IPS-20b (cell line): ENCODE data around the gene KCNMA1.

Experiments
- H3K27ac ChIP-seq: one replicate; pipeline ENCODE4 v1.5.1; 2013; ENCODE audit warnings: low read length
- H3K27me3 ChIP-seq: 2 replicates; pipeline ENCODE4 v1.6.1; 2013; ENCODE audit warnings: mild to moderate bottlenecking, low read length, inconsistent platforms; ENCODE audit not compliant: insufficient read depth
- H3K36me3 ChIP-seq: 2 replicates; pipeline ENCODE4 v1.6.1; 2013; ENCODE audit warnings: low read depth, mild to moderate bottlenecking, inconsistent platforms, low read length, moderate library complexity; ENCODE audit not compliant: insufficient read depth
- H3K4me1 ChIP-seq: 2 replicates; pipeline ENCODE4 v1.6.1; 2013; ENCODE audit warnings: mild to moderate bottlenecking, control low read depth, inconsistent platforms, low read length, moderate library complexity; ENCODE audit not compliant: insufficient read depth
- H3K4me3 ChIP-seq: 2 replicates; pipeline ENCODE4 v1.5.1; 2013; ENCODE audit warnings: mild to moderate bottlenecking, low read length, inconsistent platforms
- H3K9ac ChIP-seq: 2 replicates; pipeline ENCODE4 v1.6.1; 2013; ENCODE audit warnings: low read depth, mild to moderate bottlenecking, inconsistent platforms, low read length, moderate library complexity
- H3K9me3 ChIP-seq: 2 replicates; pipeline ENCODE4 v1.6.1; 2013; ENCODE audit warnings: mild to moderate bottlenecking, low read depth, low read length, inconsistent platforms; ENCODE audit not compliant: insufficient read depth

KCNMA1 gene

DNA sequence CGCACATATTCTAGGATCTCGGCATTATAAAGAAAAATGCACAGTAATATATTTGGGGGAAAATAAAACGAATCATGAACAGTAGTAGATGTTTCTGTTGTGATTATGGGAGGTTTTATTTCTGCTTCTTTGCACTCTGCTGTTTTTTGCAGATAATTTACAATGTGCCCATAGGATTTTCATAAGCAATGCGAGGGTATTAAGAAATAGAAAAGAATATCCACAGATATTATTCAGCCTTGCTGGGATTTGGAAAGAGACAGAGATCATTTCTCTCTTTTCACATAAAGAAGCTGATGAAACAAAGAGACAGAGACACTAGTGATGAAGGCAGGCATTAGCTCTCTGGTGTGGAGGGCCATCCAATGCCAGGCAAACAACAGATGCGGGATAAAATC, 158.6 kb downstream of the KCNMA1 start:
- H3K9ac ChIP-seq = no peak overlapping the region
- no peak overlapping the region for H3K27ac ChIP-seq
- H3K4me1 ChIP-seq = no peaks in the 10 kb centered on the region
- H3K36me3 ChIP-seq = no peaks in the 10 kb centered on the region
- no peaks in the 10 kb centered on the region for H3K9me3 ChIP-seq
- no peaks in the 10 kb centered on the region; the same call in 1 of the 2 replicates for H3K27me3 ChIP-seq
- no peak overlapping the region for H3K4me3 ChIP-seq

DNA sequence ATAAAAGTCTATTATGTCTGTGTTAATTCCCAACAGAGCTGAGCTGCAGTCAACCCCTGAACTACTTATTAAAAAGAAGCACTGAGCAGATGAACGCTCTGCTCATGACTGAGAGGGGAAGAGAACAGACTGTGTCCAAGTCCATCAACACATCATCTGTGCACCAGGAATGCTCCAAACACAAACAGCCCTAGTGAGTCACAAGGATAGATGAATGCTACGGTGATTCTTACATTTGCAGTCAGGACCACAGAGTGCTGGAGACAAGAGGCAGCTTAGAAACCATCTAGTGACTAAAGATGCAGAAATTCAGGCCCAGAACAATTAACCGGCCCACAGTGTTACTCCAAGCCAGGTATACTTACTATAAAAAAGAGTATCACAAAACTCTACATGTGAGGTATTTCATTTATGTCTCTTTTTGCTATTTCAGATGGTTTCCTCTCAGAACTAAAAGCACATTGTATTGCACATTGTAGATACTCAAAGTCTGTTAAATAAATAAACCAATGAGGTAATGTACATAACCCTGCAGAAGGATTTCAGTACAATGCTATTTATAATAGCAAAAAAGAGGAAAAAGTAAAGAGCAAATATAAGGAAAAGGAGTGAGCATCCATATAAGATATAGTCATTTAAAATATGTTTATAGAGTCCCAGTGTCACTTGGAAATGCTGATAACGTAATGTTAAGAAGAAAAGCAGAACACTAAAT, 159.2 kb downstream of the KCNMA1 start:
- Histone ChIP-seq H3K9ac (no peak overlapping the region), H3K27me3 (no peaks in the 10 kb centered on the region; the same call in 1 of the 2 replicates), H3K4me1 (no peaks in the 10 kb centered on the region), H3K4me3 (no peak overlapping the region), H3K27ac (no peak overlapping the region), H3K36me3 (no peaks in the 10 kb centered on the region), H3K9me3 (no peaks in the 10 kb centered on the region)

- no peaks in the 10 kb centered on the region for H3K9me3 ChIP-seq
- H3K4me1 ChIP-seq = no peaks in the 10 kb centered on the region
- H3K36me3 ChIP-seq = no peaks in the 10 kb centered on the region
- no peaks in the 10 kb centered on the region; the same call in 1 of the 2 replicates for H3K27me3 ChIP-seq
- no peak overlapping the region for H3K27ac ChIP-seq
- H3K4me3 ChIP-seq = no peak overlapping the region
- H3K9ac ChIP-seq = no peak overlapping the region
Measured at GRCh38 chr10:77475522-77475921, 162.1 kb downstream of the KCNMA1 start.

DNA sequence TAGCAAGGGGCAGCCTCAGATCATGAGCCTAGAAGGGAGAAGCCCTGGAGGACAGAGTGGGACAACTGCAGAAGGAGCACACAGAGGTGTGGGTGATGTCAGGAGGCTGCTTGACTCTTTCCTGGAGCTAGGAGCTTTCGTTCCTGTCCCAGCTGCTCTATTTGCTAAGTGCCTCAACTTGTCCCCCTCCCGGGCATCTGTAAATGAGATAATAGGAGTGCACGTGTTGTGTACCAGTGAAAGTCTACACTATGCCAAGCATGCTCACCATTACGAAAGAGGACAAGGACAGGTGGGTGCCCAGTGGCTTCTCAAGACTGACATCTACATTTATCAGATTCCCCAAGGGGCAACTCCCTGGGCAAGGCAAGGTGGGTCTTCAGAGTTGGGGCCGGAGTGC, 162.7 kb downstream of the KCNMA1 start:
- Histone ChIP-seq H3K9ac (no peak overlapping the region), H3K27ac (no peak overlapping the region), H3K9me3 (no peaks in the 10 kb centered on the region), H3K4me3 (no peak overlapping the region), H3K36me3 (no peaks in the 10 kb centered on the region), H3K4me1 (no peaks in the 10 kb centered on the region), H3K27me3 (no peaks in the 10 kb centered on the region; the same call in 1 of the 2 replicates)

- H3K27me3 ChIP-seq = no peaks in the 10 kb centered on the region; the same call in 1 of the 2 replicates
- no peak overlapping the region for H3K27ac ChIP-seq
- no peaks in the 10 kb centered on the region for H3K36me3 ChIP-seq
- no peak overlapping the region for H3K9ac ChIP-seq
- H3K9me3 ChIP-seq = no peaks in the 10 kb centered on the region
- no peaks in the 10 kb centered on the region for H3K4me1 ChIP-seq
- no peak overlapping the region for H3K4me3 ChIP-seq
Measured at GRCh38 chr10:77474386-77474785, 163.2 kb downstream of the KCNMA1 start.

- Histone ChIP-seq H3K36me3 (no peaks in the 10 kb centered on the region), H3K9me3 (no peaks in the 10 kb centered on the region), H3K27ac (no peak overlapping the region), H3K4me3 (no peak overlapping the region), H3K4me1 (no peaks in the 10 kb centered on the region), H3K9ac (no peak overlapping the region), H3K27me3 (no peaks in the 10 kb centered on the region)
Measured at GRCh38 chr10:77472146-77472545, 165.5 kb downstream of the KCNMA1 start.

DNA sequence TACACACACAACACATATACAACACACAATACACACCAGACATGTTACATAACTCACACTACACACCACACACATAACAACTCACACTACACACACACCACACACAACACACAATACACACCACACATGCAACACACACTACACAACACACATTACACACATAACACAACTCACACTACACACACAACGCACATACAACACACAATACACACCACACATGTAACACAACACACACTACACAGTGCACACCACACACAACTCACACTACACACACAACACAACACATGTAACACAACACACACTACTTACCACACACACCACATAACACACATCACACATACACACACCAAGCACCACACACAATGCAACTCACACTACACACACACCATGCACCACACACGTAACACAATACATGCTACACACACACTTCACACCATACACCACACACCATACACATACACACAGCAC, 166.5 kb downstream of the KCNMA1 start:
- Histone ChIP-seq H3K9ac (no peak overlapping the region), H3K4me3 (no peak overlapping the region), H3K4me1 (no peaks in the 10 kb centered on the region), H3K36me3 (no peaks in the 10 kb centered on the region), H3K27me3 (no peaks in the 10 kb centered on the region), H3K9me3 (no peaks in the 10 kb centered on the region), H3K27ac (no peak overlapping the region)

DNA sequence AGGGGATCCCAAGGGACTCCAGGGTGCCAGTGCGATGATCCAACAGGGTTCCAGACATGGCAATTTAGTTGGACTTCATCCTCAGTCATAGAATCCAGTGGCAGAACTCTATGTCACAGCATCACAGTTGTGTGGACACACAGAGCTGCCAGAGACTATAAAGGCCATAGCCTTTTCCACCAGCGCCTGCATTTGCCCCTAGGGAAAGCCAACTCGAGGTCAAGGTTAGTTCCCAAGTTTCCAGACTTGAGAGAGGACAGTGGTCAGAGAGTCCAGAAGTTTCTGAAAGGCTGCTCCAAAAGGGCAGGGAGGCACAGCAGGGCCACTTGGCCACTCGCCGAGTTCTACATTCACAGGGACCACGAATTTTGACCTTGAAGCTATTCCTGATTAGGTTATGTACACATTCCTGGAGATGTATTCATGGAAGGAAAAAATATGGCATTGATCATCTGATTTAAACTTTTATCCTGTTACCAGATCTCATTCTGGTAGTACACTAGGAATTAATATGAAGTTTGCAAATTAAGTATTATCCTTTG, 170.1 kb downstream of the KCNMA1 start:
- Histone ChIP-seq H3K27ac (no peak overlapping the region), H3K4me1 (0 out of 2 replicates have a peak, but pooled peaks cover 4% of the 10 kb centered on the region), H3K4me3 (no peak overlapping the region), H3K9ac (no peak overlapping the region), H3K9me3 (no peaks in the 10 kb centered on the region), H3K36me3 (no peaks in the 10 kb centered on the region), H3K27me3 (no peaks in the 10 kb centered on the region)

DNA sequence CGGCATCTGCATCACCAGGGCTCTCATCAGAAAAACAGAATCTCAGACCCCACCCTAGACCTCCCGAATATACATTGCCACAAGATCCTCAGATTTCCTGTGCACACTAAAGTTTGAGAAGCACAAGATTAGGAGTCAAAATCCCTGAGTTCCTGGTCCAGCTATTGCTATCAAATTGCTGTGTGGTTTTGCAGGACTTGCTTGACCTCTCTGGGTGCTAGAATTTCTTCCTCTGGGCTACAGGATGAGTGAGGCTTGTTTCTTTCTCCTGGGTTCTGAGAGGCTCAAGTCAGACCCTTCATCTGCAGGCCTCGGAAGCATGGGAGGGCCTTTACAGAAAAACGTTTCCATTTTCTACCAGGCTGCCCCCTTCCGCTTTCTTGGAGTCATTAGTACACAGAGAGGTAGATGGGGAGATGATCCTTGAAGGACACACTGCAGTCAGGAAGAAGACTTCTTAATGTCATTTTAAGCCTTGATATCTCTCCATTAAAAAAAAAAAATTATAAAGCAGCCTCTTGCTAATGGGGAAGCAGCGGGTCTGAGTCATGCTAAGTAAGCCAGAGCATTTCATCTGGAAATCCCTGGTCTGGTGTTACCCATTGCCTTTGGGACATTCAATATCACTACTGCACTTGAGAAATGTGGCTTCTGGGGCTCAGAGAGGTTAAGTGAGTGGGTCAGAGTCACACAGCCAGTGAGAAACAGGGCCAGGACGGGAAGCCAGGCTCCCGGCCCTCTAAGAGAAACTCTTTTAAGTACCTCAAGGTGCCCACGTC, 173.5 kb downstream of the KCNMA1 start:
- Histone ChIP-seq H3K4me1 (0 out of 2 replicates have a peak, but pooled peaks cover 4% of the 10 kb centered on the region), H3K27ac (no peak overlapping the region), H3K9me3 (no peaks in the 10 kb centered on the region), H3K9ac (no peak overlapping the region), H3K27me3 (no peaks in the 10 kb centered on the region), H3K4me3 (no peak overlapping the region), H3K36me3 (no peaks in the 10 kb centered on the region)

DNA sequence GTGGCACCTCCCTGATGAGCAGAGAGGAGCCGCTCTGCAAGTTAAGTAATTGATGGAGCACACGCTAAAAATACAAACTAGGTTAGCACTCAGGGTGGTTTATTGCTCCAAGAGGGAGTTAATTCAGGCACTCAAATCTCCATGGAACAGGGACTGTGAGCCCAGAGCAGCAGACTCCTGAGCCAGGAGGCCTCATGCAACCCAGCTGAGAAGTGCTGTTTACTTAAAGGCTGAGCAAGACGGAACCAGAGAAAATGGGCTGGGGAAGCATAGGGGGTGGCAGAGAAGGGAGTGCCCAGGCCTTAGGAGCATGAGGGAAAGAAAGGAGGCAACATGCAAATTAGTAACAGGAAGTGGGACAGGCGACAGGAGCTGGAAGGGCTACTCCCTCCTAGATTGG, 174.1 kb downstream of the KCNMA1 start:
- Histone ChIP-seq H3K27me3 (no peaks in the 10 kb centered on the region), H3K4me1 (0 out of 2 replicates have a peak, but pooled peaks cover 4% of the 10 kb centered on the region), H3K9ac (no peak overlapping the region), H3K4me3 (no peak overlapping the region), H3K27ac (no peak overlapping the region), H3K9me3 (no peaks in the 10 kb centered on the region), H3K36me3 (no peaks in the 10 kb centered on the region)

GRCh38 chr10:77461636-77462296, 175.8 kb downstream of the KCNMA1 start:
- Histone ChIP-seq H3K9ac (no peak overlapping the region), H3K27ac (no peak overlapping the region), H3K4me3 (no peak overlapping the region), H3K27me3 (no peaks in the 10 kb centered on the region), H3K36me3 (no peaks in the 10 kb centered on the region), H3K4me1 (0 out of 2 replicates have a peak, but pooled peaks cover 4% of the 10 kb centered on the region), H3K9me3 (no peaks in the 10 kb centered on the region)
